Fibroblast of lung (primary cell): Measurements from ENCODE around the gene TMPRSS13.

ENCODE experiments used
- EZH2 ChIP-seq: IDR thresholded peaks from 2 replicates; pipeline ENCODE4 v1.5.1; 2012; ENCODE audit warnings: low read length, control low read depth, mild to moderate bottlenecking; ENCODE audit errors: missing control alignments
- TF ChIP-seq, protein P1 (sequence below), 2 donors: IDR thresholded peaks in 1 of 2; conservative IDR thresholded peaks in 1 of 2; 1 replicate in 1 of 2; 2 replicates in 1 of 2; pipeline ENCODE4 v1.5.1; 2011 to 2012; ENCODE audit warnings: low read length in 2 of 2, control low read depth in 1 of 2, inconsistent platforms in 1 of 2, low read depth in 1 of 2, mild to moderate bottlenecking in 1 of 2

GRCh38 chr11:117872975-117873827 lies 56.0 kb downstream of the TMPRSS13 start:
- TF ChIP-seq, protein P1, sequence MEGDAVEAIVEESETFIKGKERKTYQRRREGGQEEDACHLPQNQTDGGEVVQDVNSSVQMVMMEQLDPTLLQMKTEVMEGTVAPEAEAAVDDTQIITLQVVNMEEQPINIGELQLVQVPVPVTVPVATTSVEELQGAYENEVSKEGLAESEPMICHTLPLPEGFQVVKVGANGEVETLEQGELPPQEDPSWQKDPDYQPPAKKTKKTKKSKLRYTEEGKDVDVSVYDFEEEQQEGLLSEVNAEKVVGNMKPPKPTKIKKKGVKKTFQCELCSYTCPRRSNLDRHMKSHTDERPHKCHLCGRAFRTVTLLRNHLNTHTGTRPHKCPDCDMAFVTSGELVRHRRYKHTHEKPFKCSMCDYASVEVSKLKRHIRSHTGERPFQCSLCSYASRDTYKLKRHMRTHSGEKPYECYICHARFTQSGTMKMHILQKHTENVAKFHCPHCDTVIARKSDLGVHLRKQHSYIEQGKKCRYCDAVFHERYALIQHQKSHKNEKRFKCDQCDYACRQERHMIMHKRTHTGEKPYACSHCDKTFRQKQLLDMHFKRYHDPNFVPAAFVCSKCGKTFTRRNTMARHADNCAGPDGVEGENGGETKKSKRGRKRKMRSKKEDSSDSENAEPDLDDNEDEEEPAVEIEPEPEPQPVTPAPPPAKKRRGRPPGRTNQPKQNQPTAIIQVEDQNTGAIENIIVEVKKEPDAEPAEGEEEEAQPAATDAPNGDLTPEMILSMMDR (conservative IDR thresholded peaks at IDR 0.05 in 1 of 2, IDR thresholded peaks at IDR 0.05 in 1 of 2; ENCODE audit: low read depth in 1 of 2, low read length in 2 of 2): no peak
- peak; percentile 2 for TF ChIP-seq EZH2
